Neutrophil (primary cell): ENCODE data around the gene CIB4.
"Not testable (repeated sequence)": the region's sequence is repeated elsewhere in the genome, so short reads cannot be mapped to it uniquely, and the experiment has no call there.

Source experiments
- H3K27ac ChIP-seq: fragments of 200-600 bp; sonication (generic); 2 replicates; pipeline ENCODE4 v1.5.1; 2016; ENCODE audit warnings: mild to moderate bottlenecking, moderate library complexity
- H3K27me3 ChIP-seq: fragments of 200-600 bp; sonication (generic); 2 replicates; pipeline ENCODE4 v1.6.0; 2016; ENCODE audit warnings: mild to moderate bottlenecking
- H3K36me3 ChIP-seq: fragments of 200-600 bp; sonication (generic); 2 replicates; pipeline ENCODE4 v1.5.1; 2017
- H3K4me1 ChIP-seq, 2 experiments: fragments of 200-600 bp in 1 of 2; sonication (generic) in 1 of 2; 1 replicate in 1 of 2; 2 replicates in 1 of 2; pipeline versions ENCODE4 v1.5.1 to v1.6.1; 2013 to 2016; ENCODE audit warnings: low read depth in 1 of 2, low read length in 1 of 2, mild to moderate bottlenecking in 1 of 2, moderate library complexity in 1 of 2; ENCODE audit not compliant: control insufficient read depth in 1 of 2, insufficient read depth in 1 of 2
- H3K4me3 ChIP-seq, 2 experiments: fragments of 200-600 bp in 1 of 2; sonication (generic) in 1 of 2; 1 replicate in 1 of 2; 2 replicates in 1 of 2; pipeline ENCODE4 v1.5.1; 2013 to 2016; ENCODE audit warnings: low read depth in 1 of 2, low read length in 1 of 2, mild to moderate bottlenecking in 1 of 2, moderate library complexity in 1 of 2
- H3K9me3 ChIP-seq: fragments of 200-600 bp; sonication (generic); 2 replicates; pipeline ENCODE4 v1.5.1; 2016
- CTCF ChIP-seq: fragments of 200-600 bp; sonication (generic); IDR thresholded peaks from 2 replicates; pipeline ENCODE4 v1.5.1; 2016; ENCODE audit warnings: antibody characterized with exemption

CIB4 gene

DNA sequence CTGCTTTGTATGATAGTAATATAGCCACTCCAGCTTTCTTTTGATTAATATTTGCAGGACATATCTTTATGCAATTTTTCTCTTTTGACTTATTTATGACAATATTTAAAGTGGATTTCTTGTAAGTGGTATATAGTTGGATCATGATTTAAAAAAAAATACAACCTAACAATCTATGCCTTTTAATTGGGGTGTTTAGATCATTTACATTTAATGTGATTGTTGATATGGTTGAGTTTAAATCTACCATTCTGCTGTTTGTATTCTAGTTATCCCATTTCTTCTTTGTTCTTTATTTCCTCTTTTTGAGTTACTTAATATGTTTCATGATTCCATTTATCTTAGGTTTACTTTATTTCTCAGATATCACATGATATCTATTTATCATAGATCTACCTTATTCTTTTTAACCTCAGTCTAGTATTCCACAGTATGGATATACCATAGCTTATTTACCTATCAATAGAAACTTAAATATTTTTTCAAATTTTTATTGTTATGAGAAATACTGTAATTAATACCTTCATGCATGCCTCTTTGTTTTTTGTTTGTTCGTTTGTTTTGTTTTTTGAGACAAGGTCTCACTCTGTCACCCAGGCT lies 19.3 kb upstream of the CIB4 start:
- no peak for TF ChIP-seq CTCF
- H3K27me3 ChIP-seq, result peaks cover 42% of the 10 kb centered on the region
- H3K4me3 ChIP-seq, result no peak overlapping the region
- no peaks in the 10 kb centered on the region for H3K36me3 ChIP-seq
- H3K4me1 ChIP-seq, result no peaks in the 10 kb centered on the region
- H3K9me3 ChIP-seq, result no peaks in the 10 kb centered on the region
- H3K27ac ChIP-seq, result no peak overlapping the region

DNA sequence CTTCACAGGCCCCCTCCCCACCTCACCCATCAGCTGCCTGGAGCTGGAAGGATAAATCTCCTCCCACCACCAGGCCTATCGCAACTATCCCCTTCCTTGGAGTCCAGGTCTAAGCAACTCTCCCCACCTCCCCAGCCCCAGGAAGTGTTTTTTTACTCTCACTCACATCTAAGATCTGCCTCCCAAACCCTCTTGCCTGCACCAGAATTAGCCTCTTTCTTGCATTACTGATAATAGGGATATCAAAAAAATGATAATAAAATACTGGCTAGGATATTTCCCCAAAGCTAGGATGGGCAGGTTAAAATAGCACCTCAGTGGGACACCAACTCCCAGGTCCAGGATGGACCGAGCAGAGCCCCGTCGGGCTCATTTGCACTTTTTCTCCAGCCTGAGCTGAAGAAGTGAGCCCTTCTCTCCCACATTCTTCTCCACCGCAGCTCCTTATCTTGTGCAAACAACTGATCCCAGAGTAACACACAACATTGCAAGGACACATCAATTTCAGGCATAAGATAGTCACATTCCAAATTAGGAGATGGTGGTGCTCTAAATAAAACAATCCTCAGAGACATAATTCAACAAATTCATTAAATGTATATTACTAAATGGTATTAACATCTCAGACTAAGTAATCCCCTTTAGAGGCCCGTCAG lies 17.7 kb upstream of the CIB4 start:
- H3K4me3 ChIP-seq, result no peak overlapping the region
- H3K9me3 ChIP-seq, result no peaks in the 10 kb centered on the region
- no peaks in the 10 kb centered on the region for H3K4me1 ChIP-seq
- no peaks in the 10 kb centered on the region for H3K36me3 ChIP-seq
- no peak overlapping the region for H3K27ac ChIP-seq
- peaks cover 40% of the 10 kb centered on the region for H3K27me3 ChIP-seq
- TF ChIP-seq CTCF, result no peak

GRCh38 chr2:26657265-26657664 lies 16.1 kb upstream of the CIB4 start:
- H3K9me3 ChIP-seq, result no peaks in the 10 kb centered on the region
- TF ChIP-seq CTCF, result no peak

GRCh38 chr2:26655611-26656195 lies 14.5 kb upstream of the CIB4 start:
- Histone ChIP-seq H3K27me3 (peaks cover 22% of the 10 kb centered on the region), H3K27ac (no peak overlapping the region), H3K36me3 (no peaks in the 10 kb centered on the region), H3K4me1 (no peaks in the 10 kb centered on the region), H3K4me3 (no peak overlapping the region), H3K9me3 (no peaks in the 10 kb centered on the region)
- TF ChIP-seq CTCF, result no peak

More at GRCh38 chr2:26657265-26657664, 16.1 kb upstream of the CIB4 start:
- Histone ChIP-seq H3K4me1 (no peaks in the 10 kb centered on the region), H3K36me3 (no peaks in the 10 kb centered on the region), H3K27ac (no peak overlapping the region), H3K4me3 (no peak overlapping the region), H3K27me3 (peaks cover 29% of the 10 kb centered on the region)

GRCh38 chr2:26655120-26655519 lies 14.0 kb upstream of the CIB4 start:
- not testable (repeated sequence) for H3K27ac ChIP-seq, H3K4me1 ChIP-seq, H3K4me3 ChIP-seq, H3K9me3 ChIP-seq, H3K36me3 ChIP-seq
- H3K27me3 ChIP-seq, result peaks cover 20% of the 10 kb centered on the region

DNA sequence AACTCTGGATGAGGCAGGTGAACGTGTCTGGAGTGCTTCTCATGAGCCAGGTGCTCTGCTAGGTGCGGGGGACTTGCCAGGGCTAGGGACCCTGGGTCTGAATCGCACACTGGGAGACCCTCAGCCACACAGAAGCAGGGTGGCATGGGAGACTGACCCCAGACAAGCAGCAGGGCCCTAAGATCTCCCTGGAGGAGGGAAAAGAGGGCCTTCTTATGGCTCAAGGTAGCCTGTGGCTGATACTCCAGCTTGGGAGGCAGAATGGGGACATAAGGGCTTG lies 12.8 kb upstream of the CIB4 start:
- no peaks in the 10 kb centered on the region for H3K36me3 ChIP-seq
- H3K27ac ChIP-seq, result no peak overlapping the region
- H3K4me3 ChIP-seq, result no peak overlapping the region
- TF ChIP-seq CTCF, result no peak
- H3K27me3 ChIP-seq, result peaks cover 17% of the 10 kb centered on the region
- no peaks in the 10 kb centered on the region for H3K4me1 ChIP-seq
- no peaks in the 10 kb centered on the region for H3K9me3 ChIP-seq
